HG02571 (cell line): ENCODE data around the gene ETV3.

ENCODE experiments used
- ATAC-seq: cut with Tn5 transposase; IDR thresholded peaks from one replicate; pipeline ENCODE4 v1.9.1; 2021; ENCODE audit warnings: mild to moderate bottlenecking, moderate library complexity; ENCODE audit not compliant: unreplicated experiment

The ETV3 gene

DNA sequence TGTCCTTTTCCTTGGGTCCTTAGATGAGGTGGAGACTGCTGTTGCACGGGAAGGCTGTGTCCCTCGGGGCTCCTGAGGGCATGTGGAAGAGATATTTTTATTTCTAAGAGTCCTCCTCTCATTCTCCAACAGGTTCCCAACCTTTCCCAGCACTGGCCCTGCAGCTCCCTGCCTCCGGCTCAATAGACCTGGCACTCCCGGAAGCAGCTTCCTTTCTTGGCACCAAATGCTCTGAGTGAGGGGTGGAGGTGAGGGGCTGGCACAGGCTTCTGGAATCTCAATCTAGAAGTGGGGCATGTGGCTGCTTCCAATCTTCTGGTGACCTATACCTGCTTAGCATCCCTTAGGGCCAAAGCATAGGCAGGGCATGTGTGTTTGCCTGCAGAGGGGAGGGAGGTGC lies 43.1 kb downstream of the ETV3 start:
- ATAC-seq: no peak

DNA sequence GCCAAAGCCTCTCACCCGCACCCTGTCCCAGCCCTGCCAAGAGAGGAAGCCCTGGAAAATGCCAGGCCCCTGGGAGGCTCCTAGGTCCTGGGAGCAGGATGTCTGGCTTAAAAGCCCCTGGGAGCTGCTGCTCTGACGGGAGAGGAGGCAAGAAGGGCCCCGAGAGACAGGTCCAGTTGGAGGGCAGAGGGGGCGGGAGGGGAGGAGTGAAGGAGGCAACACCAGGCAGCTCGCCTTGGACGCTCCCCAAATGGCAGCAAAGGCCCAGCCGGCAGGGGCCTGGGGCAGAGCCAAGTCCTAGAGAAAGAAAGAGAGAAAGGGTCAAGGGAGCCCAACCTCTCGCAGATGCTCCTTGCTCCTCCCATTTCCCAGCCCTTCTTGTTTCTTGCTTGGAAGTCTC lies 45.4 kb downstream of the ETV3 start:
- no peak for ATAC-seq

DNA sequence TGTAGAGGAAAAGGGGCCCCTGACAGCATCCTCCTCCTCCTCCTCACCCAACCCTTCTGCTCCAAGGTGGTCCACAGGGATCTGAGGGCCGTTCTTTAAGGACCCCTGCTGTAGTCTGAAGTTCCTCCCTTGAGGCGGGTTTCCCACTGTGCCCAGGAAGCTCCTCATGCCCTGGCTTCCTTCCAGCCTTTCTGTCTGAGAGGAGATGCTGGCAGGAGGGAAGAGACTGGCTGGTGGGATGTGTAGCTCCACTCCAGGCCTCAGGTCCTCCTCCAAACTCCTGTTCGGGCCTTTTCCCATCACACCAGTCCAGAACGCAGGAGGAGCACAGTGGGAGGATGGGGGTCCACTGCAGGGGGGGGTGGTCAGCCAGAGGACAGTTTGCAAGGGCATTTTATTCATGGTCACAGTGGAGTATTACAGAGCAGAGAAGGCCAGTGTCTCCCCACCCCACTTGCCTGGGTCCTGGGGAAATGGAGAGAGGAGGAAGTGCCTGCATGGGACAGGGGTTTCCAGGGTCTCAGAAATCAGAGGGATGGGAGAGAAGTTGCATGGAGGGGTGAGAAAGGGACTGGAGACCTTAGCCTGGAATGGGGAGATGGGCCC lies 46.4 kb downstream of the ETV3 start:
- ATAC-seq: no peak

DNA sequence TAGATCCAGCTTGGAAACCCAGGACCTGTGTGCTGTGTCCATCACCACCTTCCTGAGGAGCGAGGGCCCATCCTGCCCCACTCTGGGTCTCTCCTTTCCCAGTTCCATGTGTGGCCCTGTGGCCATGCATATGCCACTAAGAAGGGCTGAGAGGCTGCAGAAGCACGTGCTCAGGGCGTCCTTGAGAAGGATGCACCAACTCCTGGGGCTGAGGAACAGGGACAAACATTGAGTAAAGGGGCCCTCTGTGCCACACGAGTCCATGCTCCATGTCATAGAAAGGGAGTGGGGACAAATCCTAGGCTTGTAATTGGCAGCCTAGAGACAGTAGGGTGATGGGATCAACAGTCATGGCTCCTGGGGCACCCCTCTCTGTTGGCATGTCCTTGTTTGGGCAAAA lies 47.0 kb downstream of the ETV3 start:
- no peak for ATAC-seq

DNA sequence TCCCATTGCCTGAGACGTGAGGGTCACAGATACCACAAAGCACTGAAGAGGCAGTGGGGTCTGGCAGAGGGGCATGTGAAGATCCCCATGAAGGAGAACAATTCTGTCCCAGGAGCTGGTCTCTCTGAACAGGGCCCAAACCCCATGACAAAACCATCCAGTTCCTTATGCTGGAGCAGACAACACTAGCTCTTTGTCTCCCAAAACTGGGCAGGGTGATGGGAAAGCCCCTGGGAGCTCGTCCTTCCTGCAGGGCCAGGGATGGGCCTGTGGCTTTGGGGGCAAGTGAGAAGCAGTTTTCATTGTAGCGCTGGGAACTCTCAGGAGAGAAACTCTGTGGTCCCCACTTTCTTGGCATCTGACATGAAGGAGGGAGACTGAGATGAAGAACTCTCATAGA lies 47.4 kb downstream of the ETV3 start:
- no peak for ATAC-seq

DNA sequence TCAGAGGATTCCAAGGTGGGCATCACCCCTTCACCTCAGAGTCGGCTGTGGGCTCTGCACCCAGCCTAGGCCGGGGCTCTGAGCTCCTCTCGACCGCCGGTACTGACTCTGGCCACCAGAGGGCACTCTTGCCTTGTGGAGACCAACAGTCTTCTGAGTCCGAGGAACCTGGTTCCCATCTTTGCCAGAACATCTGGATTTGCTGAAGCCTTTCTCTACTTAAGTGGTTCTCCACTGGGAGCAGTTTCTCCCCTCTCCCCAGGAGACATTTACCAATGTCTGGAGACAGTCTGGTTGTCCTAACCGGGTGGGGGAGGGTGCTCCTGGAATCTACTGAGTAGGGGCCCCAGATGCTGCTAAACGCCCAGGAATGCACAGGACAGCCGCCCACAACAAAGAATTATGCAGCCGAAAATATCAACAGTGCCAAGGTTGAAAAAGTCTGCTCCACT lies 48.0 kb downstream of the ETV3 start:
- ATAC-seq: no peak

DNA sequence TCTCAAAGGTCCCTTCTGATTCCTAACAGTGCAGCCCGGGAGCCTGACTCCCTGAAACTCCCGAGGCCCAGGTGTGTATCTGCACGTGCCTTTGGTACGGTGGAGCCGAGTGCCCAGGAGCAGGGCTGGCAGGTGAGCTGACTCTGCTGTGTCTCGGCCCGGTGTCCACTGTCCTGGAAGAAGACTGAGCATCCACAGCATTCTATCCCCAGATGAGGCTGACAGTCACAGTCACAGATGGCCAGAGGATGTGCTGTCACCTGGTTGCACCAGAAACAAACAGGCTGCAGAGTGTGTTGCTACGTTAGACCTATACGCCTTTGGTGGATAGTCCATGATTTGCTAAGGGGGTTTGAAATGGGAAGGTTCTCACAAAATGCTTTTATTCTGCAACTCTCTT lies 48.4 kb downstream of the ETV3 start:
- no peak for ATAC-seq

DNA sequence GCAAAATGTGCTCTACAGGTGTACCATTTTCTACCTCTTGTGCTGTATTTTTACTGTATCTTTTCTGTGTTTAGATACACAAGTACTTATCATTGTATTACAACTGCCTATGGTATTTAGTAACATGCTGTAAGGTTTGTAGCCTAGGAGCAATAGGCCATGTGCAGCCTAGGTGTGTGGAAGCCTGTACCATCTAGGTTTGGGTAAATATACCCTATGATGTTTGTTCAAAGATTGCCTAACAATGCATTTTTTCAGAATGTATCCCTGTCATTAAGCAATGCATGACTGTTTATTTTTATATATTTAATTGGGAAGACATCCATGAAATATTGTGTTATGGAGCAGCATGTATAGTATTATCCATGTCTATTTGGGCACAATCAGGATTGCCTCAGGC lies 49.6 kb downstream of the ETV3 start:
- ATAC-seq: no peak

DNA sequence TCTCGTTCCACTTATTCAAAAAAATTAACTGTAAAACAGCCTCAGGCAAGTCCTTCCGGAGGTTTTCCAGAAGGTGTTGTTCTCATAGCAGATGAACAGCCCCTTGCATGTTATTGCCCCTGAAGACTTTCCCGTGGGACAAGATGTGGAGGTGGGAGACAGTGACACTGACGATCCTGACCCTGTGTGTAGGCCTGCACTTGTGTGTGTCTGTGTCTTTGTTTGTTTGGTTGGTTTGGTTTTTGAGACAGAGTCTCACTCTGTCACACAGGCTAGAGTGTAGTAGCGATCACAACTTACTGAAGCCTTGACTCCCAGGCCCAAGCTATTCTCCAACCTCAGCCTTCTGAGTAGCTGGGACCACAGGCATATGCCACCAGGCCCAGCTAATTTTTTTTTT lies 51.2 kb downstream of the ETV3 start:
- no peak for ATAC-seq

DNA sequence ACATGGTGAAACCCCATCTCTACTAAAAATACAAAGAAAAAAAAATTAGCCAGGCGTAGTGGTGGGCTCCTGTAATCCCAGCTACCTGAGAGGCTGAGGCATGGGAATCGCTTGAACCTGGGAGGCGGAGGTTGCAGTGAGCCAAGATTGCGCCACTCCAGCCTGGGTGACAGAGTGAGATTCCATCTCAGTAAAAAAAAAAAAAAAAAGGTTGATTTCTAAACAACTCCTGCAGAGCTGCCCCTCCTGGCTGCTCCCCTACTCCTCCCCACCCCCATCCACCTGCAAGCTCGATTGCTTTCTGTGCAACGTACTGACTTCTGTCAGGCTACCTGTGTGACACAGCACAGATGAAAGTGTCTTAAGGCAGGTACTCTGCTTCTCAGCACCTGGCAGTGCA lies 51.9 kb downstream of the ETV3 start:
- no peak for ATAC-seq

DNA sequence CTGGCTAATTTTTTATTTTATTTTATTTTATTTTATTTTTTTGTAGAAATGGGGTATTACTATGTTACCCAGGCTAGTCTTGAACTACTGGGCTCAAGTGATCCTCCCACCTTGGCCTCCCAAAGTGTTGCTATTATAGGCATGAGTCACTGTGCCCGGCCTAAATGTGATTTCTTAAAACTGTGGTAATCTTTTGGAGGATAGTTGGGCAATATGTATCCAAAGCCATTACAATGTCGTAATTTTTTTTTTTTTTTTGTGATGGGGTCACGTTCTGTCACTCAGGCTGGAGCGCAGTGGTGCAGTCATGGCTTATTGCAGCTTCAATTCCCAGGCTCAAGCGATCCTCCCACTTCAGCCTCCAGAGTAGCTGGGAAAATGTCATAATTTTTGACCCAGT lies 52.8 kb downstream of the ETV3 start:
- no peak for ATAC-seq

DNA sequence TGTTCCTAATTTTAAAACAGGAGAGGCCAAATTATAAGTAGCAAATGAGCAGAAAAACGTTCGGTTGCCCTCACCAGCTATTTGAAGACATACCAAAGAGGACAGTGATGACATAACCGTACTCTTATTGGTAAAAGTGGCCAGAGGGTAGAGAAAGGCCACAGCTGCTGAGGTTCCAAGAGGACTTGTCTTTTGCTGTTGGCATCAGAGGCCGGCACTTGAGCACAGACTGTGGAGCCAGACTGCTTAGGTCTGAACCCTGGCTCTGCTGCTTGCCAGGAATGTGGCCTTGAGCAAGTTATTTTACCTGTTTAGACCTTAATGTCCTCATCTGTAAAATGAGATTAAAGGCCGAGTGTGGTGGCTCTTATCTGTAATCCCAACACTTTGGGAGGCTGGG lies 53.5 kb downstream of the ETV3 start:
- ATAC-seq: no peak

DNA sequence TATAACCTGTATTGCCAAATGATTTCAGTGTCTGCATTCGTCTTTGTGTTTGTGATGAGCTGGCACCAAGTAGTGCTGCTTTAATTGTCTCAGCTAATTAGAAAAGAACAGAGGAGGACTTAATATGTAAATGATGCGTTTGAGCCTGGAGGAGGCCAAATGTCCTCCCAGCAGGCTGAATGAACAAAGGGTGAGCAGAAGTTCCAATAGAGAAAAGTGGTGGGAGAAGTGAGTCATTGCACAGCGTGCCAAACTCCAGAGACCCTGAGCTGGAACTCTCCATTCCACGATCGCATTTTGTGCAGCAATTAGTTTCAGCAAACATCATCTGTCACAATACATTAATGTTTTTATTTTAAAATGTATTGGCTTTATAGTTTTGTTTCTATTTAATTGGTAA lies 56.5 kb downstream of the ETV3 start:
- no peak for ATAC-seq

DNA sequence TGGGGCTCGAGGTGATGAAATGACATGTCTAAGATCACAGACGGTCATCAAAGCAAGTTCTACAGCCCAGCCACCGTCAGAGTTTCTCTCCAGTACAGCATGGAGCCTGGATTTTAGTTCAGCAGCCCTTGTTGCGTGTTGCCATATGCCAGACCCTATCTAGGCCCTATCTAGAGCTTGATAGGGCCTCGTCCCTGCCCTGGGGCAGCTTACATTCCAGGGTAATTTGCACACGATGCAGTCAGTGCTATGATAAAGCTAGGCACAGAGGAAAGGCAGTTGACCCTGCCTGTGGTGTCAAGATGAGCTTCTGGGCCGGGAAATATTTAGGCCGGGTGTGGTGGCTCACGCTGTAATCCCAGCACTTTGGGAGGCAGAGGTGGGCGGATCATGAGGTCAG lies 57.5 kb downstream of the ETV3 start:
- no peak for ATAC-seq

DNA sequence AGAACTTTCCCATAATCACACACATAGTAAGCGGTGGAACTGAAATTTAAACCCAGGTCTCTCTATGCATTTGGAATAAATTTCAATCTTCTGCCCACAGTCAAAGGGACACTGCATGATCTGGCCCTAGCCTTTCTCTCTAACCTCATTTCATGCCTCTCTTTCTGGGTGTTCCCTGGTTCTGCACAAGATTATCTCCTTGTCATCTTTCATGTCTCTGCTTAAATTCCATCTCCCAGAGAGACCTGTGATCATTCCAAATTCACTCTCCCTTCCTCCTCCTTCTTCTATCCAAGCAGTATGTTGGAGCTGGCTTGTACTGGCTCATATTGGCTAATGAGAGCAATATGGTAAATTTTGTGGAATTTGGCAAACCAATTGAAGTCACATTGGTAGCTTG lies 60.8 kb downstream of the ETV3 start:
- ATAC-seq: no peak

DNA sequence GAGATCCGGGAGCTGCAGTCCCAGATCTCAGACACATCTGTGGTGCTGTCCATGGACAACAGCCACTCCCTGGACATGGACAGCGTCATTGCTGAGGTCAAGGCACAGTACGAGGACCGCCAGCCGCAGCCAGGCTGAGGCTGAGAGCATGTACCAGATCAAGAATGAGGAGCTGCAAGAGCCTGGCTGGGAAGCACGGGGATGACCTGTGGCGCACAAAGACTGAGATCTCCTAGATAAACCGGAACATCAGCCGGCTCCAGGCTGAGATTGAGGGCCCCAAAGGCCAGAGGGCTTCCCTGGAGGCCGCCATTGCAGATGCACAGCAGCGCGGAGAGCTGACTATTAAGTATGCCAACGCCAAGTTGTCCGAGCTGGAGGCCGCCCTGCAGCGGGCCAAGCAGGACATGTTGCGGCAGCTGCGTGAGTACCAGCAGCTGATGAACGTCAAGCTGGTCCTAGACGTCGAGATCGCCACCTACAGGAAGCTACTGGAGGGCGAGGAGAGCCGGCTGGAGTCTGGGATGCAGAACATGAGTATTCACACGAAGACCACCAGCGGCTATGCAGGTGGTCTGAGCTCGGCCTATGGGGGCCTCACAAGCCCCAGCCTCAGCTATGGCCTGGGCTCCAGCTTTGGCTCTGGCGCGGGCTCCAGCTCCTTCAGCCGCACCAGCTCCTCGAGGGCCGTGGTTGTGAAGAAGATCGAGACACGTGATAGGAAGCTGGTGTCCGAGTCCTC lies 64.1 kb downstream of the ETV3 start:
- ATAC-seq: no peak
